ENCODE results near the gene TNFSF18.
"Not testable (repeated sequence)": the region's sequence is repeated elsewhere in the genome, so short reads cannot be mapped to it uniquely, and the experiment has no call there.

The TNFSF18 gene, protein sequence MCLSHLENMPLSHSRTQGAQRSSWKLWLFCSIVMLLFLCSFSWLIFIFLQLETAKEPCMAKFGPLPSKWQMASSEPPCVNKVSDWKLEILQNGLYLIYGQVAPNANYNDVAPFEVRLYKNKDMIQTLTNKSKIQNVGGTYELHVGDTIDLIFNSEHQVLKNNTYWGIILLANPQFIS
- 0 to 11.5 (median 0.97) reads per million in 18 experiments for total RNA-seq

- peak; percentile 40 to 70 for DNase-seq
Observed at GRCh38 chr1:173050865-173051264, at the start of gene TNFSF18. Gene TNFSF18 (minus strand): TSS chr1:173050941. CDS start chr1:173050896, 45 bp downstream.

- no peak for DNase-seq
Observed at GRCh38 chr1:173099166-173099565, 48.4 kb upstream of the TNFSF18 start.

DNA sequence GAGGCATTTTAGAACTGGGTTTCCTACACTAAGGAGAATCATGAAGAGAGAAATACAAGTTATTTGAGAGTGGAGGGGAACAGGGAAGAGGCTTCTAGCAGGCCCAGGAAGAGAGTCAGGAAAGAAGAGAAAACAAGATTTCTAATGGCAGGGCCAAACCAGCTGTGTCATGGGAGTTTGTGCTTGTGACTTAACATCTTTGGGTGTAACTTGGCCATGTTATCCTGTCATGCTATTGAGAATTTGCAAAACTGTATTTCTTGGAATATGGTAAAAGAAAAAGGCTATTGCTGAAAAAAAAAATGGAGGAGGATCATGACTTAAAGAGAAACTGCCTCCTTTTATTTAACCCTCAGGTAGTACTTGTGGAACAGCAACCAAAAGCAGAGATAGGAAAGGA, 47.4 kb upstream of the TNFSF18 start:
- no peak for DNase-seq

DNA sequence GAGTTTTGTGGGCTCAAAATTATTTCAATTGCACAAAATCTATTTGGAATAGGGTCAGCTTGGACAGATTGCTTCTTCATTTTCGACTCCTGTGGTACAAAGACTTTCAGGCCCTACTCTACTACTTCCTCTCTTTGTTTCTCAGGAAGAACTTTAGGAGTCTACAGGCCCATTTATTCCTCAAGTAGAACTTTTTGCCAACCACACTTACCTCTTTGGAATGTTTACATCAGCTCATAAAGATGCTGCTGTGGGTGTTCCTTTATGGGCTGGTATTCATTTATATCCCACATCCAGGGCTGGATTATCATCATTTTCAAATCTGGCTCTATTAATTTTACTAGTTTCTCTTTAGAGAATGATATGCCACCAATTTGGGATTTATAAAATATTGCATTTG, 46.3 kb upstream of the TNFSF18 start:
- DNase-seq = no peak

GRCh38 chr1:173095632-173096031, 44.9 kb upstream of the TNFSF18 start:
- no peak for DNase-seq

DNA sequence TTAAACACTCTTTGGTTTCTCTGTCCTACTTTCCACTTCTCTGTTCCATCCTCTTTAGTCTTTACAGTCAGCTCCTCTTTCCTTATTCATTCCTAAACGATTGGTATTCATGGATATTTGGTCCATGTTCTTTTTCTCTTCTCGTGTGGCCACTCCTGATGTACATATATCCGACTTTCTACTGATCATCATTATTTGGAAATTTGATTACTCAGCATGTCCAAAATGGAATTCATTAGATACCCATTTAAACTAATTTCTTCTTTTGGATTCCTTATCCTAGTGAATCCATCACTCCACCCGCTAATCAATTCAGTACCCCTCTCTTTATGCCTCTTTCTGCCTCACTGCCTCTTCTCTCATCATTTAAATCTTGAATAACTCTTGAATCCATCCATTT, 43.8 kb upstream of the TNFSF18 start:
- DNase-seq = no peak

DNA sequence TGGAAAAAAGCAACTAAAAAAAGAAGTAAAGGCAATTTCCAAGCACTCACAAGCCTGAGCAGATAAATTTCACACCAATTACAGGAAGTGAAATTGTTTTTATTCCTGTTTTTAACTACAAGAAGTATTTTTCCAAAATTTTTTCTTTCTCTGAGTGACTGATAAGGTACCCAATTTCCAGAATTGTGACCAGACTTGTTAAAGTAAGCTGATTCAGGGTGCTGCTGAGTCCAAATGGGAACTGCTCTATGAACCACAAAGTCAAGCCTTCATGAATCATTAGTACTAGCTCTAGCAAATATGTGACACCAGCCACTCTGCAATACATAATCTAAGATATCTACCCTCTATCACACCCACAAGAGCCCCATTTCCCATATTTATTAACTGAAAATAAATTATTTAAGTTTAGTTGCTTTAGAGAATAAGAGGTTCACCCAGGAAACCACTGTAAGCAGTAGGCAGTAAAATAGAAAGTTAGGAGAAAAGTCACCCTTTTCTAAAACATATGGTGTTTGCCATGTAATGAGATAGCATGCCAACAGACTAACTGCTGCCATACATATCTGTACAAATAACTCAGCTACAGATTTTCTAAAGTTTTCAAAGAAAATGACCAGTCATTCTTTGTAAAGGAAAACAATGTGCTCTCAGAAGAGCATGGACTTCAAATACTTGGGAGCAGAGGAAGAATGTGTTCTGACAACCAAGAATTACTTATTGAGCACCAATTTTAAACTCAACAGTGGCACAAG, 43.1 kb upstream of the TNFSF18 start:
- DNase-seq = peak; percentile 25 to 37

GRCh38 chr1:173084292-173084691, 33.6 kb upstream of the TNFSF18 start:
- no peak for DNase-seq

- DNase-seq = no peak
Observed at GRCh38 chr1:173082913-173083312, 32.2 kb upstream of the TNFSF18 start.

- not testable (repeated sequence) for DNase-seq
Observed at GRCh38 chr1:173074217-173074616, 23.5 kb upstream of the TNFSF18 start.

GRCh38 chr1:173064011-173064410, 13.3 kb upstream of the TNFSF18 start:
- no peak for DNase-seq

DNA sequence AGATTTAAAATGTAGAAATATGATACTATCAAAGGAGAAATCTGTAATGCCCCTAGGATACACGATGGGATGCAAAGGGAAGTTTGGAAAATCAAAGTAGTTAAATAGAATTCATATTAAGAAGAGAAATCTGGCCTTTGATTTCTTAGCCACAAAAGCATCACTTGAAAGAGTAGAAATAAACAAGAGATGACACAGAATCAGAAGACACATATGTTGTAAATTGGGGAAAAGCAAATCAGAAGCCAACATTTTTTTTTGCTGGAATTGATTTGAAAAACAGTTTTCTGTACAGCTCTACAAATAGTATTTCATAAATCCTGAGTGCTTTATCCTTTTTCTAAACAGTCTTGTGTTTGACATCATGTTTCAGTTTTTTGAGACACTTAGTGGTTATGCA, 12.4 kb upstream of the TNFSF18 start:
- DNase-seq = no peak

DNA sequence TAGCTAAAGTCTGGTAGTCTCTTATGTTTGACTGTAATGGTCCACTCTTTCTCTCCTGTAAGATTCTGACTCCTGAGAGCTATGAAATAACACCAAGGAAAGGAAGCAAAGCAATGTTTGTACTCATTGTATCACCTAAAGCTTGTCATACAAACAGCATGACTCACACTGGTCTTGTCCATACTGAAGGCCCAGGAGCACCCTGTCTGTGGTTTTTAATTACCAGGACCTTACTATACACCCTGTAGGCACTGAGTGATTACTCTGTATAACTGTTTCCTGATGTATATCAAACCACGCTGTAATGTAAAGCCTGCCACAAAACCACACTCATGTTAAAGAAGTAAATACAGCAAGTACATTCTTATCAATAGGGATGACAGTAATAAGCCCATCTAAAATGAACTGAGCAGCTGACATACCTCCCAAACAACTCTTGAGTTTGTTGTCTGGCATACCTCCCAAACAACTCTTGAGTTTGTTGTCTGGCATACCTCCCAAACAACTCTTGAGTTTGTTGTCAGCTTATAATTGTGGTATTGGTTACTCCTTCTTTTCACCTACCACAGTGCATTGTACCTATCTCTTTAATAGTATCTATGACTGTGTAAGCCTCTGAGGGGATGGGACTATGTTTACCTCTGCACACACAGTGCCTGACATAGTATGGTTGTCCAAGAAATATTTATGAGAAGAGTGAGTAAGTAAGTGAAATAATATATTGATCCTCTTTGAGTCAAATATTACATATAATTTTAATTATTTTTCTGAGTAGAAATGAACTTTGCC, 11.6 kb upstream of the TNFSF18 start:
- DNase-seq = no peak

- DNase-seq = no peak
Observed at GRCh38 chr1:173058556-173058955, 7.8 kb upstream of the TNFSF18 start.

DNA sequence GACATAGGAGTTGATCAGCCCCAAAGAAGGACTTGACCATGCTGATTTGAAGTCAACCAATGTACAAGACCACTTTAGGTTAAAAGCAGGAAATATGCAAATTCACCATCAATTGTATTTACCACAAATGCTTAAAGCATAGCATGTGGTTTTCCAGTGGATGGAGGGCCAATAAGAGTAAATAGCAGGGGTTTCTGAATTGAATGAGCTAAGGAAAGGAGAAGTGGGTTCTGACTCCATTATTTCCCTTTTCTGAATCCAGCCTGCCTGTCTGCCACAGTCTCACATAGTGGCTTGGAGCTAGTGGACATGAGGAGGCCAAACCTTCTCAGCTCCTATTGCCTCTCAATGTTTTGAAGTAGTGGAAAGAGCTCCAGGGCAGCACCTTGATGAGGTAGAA, 7.2 kb upstream of the TNFSF18 start:
- peak in 1 of 2 donors; percentile 18 for DNase-seq

GRCh38 chr1:173056365-173056764, 5.6 kb upstream of the TNFSF18 start:
- no peak for DNase-seq

DNA sequence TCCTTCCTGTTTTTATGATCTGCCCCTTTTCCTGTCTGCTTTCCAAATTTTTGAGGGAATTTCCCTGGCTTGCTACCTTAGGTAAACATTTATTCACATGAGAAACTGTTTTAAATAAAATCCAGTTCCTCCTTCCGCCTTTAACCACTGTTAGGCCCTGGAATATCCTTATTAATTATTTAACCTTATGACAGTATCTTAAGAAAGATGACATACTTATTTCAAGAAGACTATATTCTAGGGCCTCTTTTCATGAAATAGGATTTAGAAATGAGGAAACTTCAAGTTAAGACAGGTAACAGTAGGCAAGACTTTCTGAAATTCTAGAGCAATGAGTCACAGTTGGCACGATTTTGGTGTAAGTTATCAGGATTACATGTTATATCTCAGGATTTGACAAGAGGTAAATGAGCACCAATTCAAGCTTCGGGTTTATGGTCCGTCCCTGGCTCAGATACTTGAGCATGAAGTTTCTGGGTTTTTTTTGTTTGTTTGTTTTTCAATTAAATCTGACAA, 2.0 kb upstream of the TNFSF18 start:
- DNase-seq = no peak

GRCh38 chr1:173049322-173049633, 1.5 kb downstream of the TNFSF18 start:
- DNase-seq = no peak

- DNase-seq = peak; percentile 27 to 41
Observed at GRCh38 chr1:173048621-173049321, 2.0 kb downstream of the TNFSF18 start.

- DNase-seq = no peak
Observed at GRCh38 chr1:173044656-173045055, 6.1 kb downstream of the TNFSF18 start.

DNA sequence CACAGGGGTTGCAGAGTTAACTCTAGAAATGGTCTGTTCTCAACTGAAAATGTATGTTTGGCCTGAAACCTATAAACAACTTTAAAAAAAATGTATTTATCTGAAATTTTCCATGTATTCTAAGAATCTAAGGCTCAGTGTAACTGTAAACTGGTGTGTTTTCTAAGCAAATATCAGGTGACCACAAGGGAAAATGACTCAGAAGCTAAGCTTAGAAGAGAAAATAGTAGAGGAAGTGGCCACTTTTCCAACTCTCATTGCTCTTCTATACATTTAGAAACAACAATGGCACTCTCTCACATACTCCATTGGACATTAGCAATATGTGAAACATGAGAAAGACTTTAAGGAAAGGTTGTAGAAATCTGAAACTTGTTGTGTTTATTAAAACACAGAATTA, 7.5 kb downstream of the TNFSF18 start:
- DNase-seq = peak; percentile 33 to 55

DNA sequence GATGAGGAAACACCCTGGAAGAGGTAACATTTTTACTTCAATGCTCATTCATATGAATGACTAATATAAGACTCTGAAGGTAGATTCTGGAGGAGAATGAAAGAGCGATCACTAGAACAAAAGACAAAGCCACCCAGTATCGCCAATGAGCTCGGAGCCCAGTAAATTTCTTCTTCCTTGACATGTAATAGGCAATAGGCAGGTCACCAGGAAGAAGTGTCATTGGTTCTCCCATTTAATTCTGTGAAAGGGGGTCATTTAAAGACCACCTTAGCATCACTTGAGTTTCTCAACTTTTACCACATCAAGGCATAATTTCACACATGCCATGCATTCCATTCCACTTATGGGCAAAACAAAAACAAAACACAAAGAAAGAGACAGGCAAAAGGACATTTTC, 7.9 kb downstream of the TNFSF18 start:
- DNase-seq = no peak

GRCh38 chr1:173039626-173040025, 11.1 kb downstream of the TNFSF18 start:
- DNase-seq = no peak

All from inflammatory macrophage (primary cell).